Fibroblast of upper back skin (primary cell): ENCODE measurements around the gene RHEB.

Experiments
- DNase-seq: peaks from one replicate; pipeline ENCODE4 v3.0.0-alpha.2; 2013

RHEB gene

GRCh38 chr7:151429560-151430331 is 89.9 kb downstream of the RHEB start:
- DNase-seq: no peak

- no peak for DNase-seq
Observed at GRCh38 chr7:151429237-151429559, 90.5 kb downstream of the RHEB start.

GRCh38 chr7:151428378-151429236 is 91.1 kb downstream of the RHEB start:
- peak; percentile 80 for DNase-seq

- DNase-seq: no peak
Observed at GRCh38 chr7:151427705-151428377, 91.9 kb downstream of the RHEB start.

GRCh38 chr7:151426904-151427704 is 92.6 kb downstream of the RHEB start:
- DNase-seq: no peak

GRCh38 chr7:151426441-151426903 is 93.2 kb downstream of the RHEB start:
- peak; percentile 93 for DNase-seq

GRCh38 chr7:151425670-151426440 is 93.8 kb downstream of the RHEB start:
- peak; percentile 28 for DNase-seq

GRCh38 chr7:151424799-151425198 is 94.9 kb downstream of the RHEB start:
- DNase-seq: no peak

GRCh38 chr7:151423936-151424335 is 95.8 kb downstream of the RHEB start:
- no peak for DNase-seq

- DNase-seq: no peak
Observed at GRCh38 chr7:151423226-151423625, 96.5 kb downstream of the RHEB start.

- no peak for DNase-seq
Observed at GRCh38 chr7:151422212-151422611, 97.5 kb downstream of the RHEB start.

GRCh38 chr7:151420144-151420543 is 99.6 kb downstream of the RHEB start:
- no peak for DNase-seq

GRCh38 chr7:151416941-151417315 is 102.8 kb downstream of the RHEB start:
- no peak for DNase-seq

- no peak for DNase-seq
Observed at GRCh38 chr7:151416112-151416940, 103.4 kb downstream of the RHEB start.
